HepG2 (cell line): Measurements from ENCODE around the gene EAF1. TPM values are rescaled to one million over a fixed set of nuclear protein-coding genes. Genes with fewer than 3 reads are reported as not detected.

ENCODE experiments used
- ATAC-seq: fragments of 200-7000 bp; cut with Tn5 transposase; 3 replicates; pipeline ENCODE4 v1.9.1; 2020; ENCODE audit warnings: mild to moderate bottlenecking, moderate library complexity
- BruUV-seq: library from RNA; stranded (reverse); fragments of 400-500 nt; replicated peaks from 2 replicates; lab custom pipeline; 2021; lab: Mats Ljungman, UMichigan
- CTCF ChIA-PET: fragments of 300-600 bp; formaldehyde crosslinking; extraction: SDS; loops from one replicate; lab custom pipeline; 2021; ENCODE audit warnings: low total read pairs, inconsistent platforms, low intra/inter-chr PET ratio; lab: Yijun Ruan, JAX
- POLR2A ChIA-PET: fragments of 350-600 bp; sonication (Branson Sonifier 250); formaldehyde crosslinking; loops from one replicate; lab custom pipeline; 2020; ENCODE audit warnings: antibody characterized with exemption, inconsistent platforms; lab: Yijun Ruan, JAX
- DNase-seq: peaks from one replicate; pipeline ENCODE4 v3.0.0-alpha.2; 2015; ENCODE audit warnings: low spot score
- FAIRE-seq: peaks from 3 replicates; lab custom pipeline; 2011; peaks lifted over from hg19 to GRCh38; lab: Jason Lieb, UNC
- H2AFZ ChIP-seq: one replicate; pipeline ENCODE4 v1.6.1; 2011; ENCODE audit warnings: low read length, inconsistent platforms
- H3K27ac ChIP-seq: fragments of 300-600 bp; 3 replicates; pipeline ENCODE4 v1.8.0; 2011; ENCODE audit warnings: mixed run types, mild to moderate bottlenecking, mixed read lengths, low read length, inconsistent platforms; ENCODE audit not compliant: insufficient read depth; ENCODE audit errors: extremely low read length
- H3K27me3 ChIP-seq, 2 experiments: fragments of 200-600 bp in 1 of 2; 2 replicates in 1 of 2; 3 replicates in 1 of 2; pipeline versions ENCODE4 v1.6.0 to v1.8.0; 2011; ENCODE audit warnings: low read length in 2 of 2, mild to moderate bottlenecking in 2 of 2, moderate library complexity in 2 of 2, inconsistent platforms in 1 of 2; ENCODE audit not compliant: insufficient read depth in 2 of 2, control insufficient read depth in 1 of 2
- H3K36me3 ChIP-seq, 2 experiments: fragments of 200-600 bp in 1 of 2; replicated peaks in 1 of 2; 2 replicates in 1 of 2; 3 replicates in 1 of 2; pipeline versions ENCODE4 v1.5.1 to v1.8.0; 2011; ENCODE audit warnings: low read length in 2 of 2, inconsistent platforms in 1 of 2; ENCODE audit not compliant: insufficient read depth in 2 of 2, control insufficient read depth in 1 of 2
- H3K4me1 ChIP-seq: 2 replicates; pipeline ENCODE4 v1.5.1; 2012; ENCODE audit warnings: low read length, inconsistent platforms; ENCODE audit not compliant: insufficient read depth
- H3K4me2 ChIP-seq: 2 replicates; pipeline ENCODE4 v1.6.0; 2011; ENCODE audit warnings: low read depth, low read length, inconsistent platforms
- H3K4me3 ChIP-seq, 3 experiments: fragments of 200-600 bp in 1 of 3; sonication (generic), shearing (Covaris generic) in 1 of 3; replicated peaks in 1 of 3; 2 replicates each; pipeline ENCODE4 v1.5.1; 2011 to 2016; ENCODE audit warnings: low read length in 3 of 3, inconsistent platforms in 2 of 3, low read depth in 2 of 3, mild to moderate bottlenecking in 2 of 3, control low read depth in 1 of 3, mixed read lengths in 1 of 3; ENCODE audit not compliant: insufficient read depth in 1 of 3
- H3K79me2 ChIP-seq: one replicate; pipeline ENCODE4 v1.6.1; 2011; ENCODE audit warnings: low read length, inconsistent platforms; ENCODE audit not compliant: insufficient read depth
- H3K9ac ChIP-seq: 2 replicates; pipeline ENCODE4 v1.6.0; 2011; ENCODE audit warnings: mild to moderate bottlenecking, low read depth, low read length, inconsistent platforms; ENCODE audit not compliant: insufficient read depth
- H3K9me3 ChIP-seq: 2 replicates; pipeline ENCODE4 v1.5.1; 2012; ENCODE audit warnings: mild to moderate bottlenecking, low read length
- H4K20me1 ChIP-seq: 2 replicates; pipeline ENCODE4 v1.6.0; 2011; ENCODE audit warnings: inconsistent platforms, mild to moderate bottlenecking, low read length, moderate library complexity; ENCODE audit not compliant: insufficient read depth
- ATF7-NPFF ChIP-seq: sonication (generic); formaldehyde crosslinking; IDR thresholded peaks from 2 replicates; pipeline ENCODE4 v1.8.1; 2023; ENCODE audit warnings: mild to moderate bottlenecking, low read depth, missing genetic modification reagents, moderate library complexity
- KDM6A ChIP-seq: IDR thresholded peaks from 2 replicates; pipeline ENCODE4 v1.6.1; 2016; ENCODE audit warnings: low read depth
- ZFAT ChIP-seq: sonication (generic); formaldehyde crosslinking; conservative IDR thresholded peaks from 2 replicates; pipeline ENCODE4 v1.8.1; 2023; ENCODE audit warnings: missing genetic modification reagents, inconsistent platforms
- ZNF235 ChIP-seq: sonication (generic); formaldehyde crosslinking; IDR thresholded peaks from 2 replicates; pipeline ENCODE4 v1.8.1; 2023; ENCODE audit warnings: mild to moderate bottlenecking, missing genetic modification reagents, borderline replicate concordance
- ZNF317 ChIP-seq: sonication (generic); formaldehyde crosslinking; IDR thresholded peaks from 2 replicates; pipeline ENCODE4 v1.5.0; 2020; ENCODE audit warnings: mild to moderate bottlenecking, missing genetic modification reagents
- ZNF615 ChIP-seq: sonication (generic); formaldehyde crosslinking; IDR thresholded peaks from 2 replicates; pipeline ENCODE4 v1.5.0; 2020; ENCODE audit warnings: mild to moderate bottlenecking, missing genetic modification reagents, borderline replicate concordance
- ZNF816 ChIP-seq: sonication (generic); formaldehyde crosslinking; IDR thresholded peaks from 2 replicates; pipeline ENCODE4 v1.8.0; 2022; ENCODE audit warnings: missing genetic modification reagents, mild to moderate bottlenecking, borderline replicate concordance
- WGBS: methylation state at CpG from one replicate; pipeline ENCODE4 v1.1.6; 2017; ENCODE audit warnings: low lambda C conversion rate; 5-methylcytosine and 5-hydroxymethylcytosine counted together
- in situ Hi-C: cut with HindIII; loops from 2 replicates; pipeline ENCODE4 v1.10.0; 2017; ENCODE audit warnings: low pct_unique_long_range_greater_than_20kb; ENCODE audit not compliant: extremely low pct_ligation_motif_present
- intact Hi-C: fragments of 100-400 bp; cut with micrococcal nuclease; formaldehyde crosslinking; loops from one replicate; pipeline ENCODE4 v1.10.0; 2022; ENCODE audit not compliant: unreplicated experiment
- polyA plus RNA-seq, 8 experiments: library from polyadenylated mRNA; depleted of rRNA in 3 of 8; stranded (reverse) in 7 of 8; unstranded in 1 of 8; fragments of >200 nt; fragmentation: Illumina TruSeq in 4 of 8; extraction: Trizol in 4 of 8; gene quantifications; 2 replicates each; pipeline versions ENCODE4 v1.2.1 to v1.2.3, GENCODE V29; 2011 to 2016; ENCODE audit warnings: low read depth in 4 of 8, missing spikeins in 1 of 8, mixed read lengths in 1 of 8; ENCODE audit not compliant: insufficient read depth in 1 of 8
- total RNA-seq, 5 experiments: library from RNA; depleted of rRNA; stranded (reverse); fragments of >200 nt; fragmentation: Illumina TruSeq; extraction: Trizol; gene quantifications; 2 replicates each; pipeline ENCODE4 v1.2.3, GENCODE V29; 2016; ENCODE audit warnings: low read depth in 1 of 5
- TF ChIP-seq, protein P1 (sequence below): sonication (generic); formaldehyde crosslinking; IDR thresholded peaks from 2 replicates; pipeline ENCODE4 v1.8.1; 2023; ENCODE audit warnings: mild to moderate bottlenecking, missing genetic modification reagents
- TF ChIP-seq, protein P2 (sequence below): sonication (generic); formaldehyde crosslinking; IDR thresholded peaks from 2 replicates; pipeline ENCODE4 v1.5.1; 2020; ENCODE audit warnings: mild to moderate bottlenecking, missing genetic modification reagents, borderline replicate concordance
- TF ChIP-seq, protein P3 (sequence below): IDR thresholded peaks from 2 replicates; pipeline ENCODE4 v1.4.0; 2020; ENCODE audit warnings: mild to moderate bottlenecking, missing genetic modification reagents

EAF1 gene
- total and polyA plus RNA-seq, 2 of the 13 experiments (the other 11 are each of a cell fraction or from before 2014, with no cell fraction given) = 8.1 to 30.0 TPM

GRCh38 chr3:15460891-15461531 is 33.6 kb downstream of the EAF1 start (continued):
- TF ChIP-seq, protein P1, sequence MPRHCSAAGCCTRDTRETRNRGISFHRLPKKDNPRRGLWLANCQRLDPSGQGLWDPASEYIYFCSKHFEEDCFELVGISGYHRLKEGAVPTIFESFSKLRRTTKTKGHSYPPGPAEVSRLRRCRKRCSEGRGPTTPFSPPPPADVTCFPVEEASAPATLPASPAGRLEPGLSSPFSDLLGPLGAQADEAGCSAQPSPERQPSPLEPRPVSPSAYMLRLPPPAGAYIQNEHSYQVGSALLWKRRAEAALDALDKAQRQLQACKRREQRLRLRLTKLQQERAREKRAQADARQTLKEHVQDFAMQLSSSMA (CRISPR knock-in tag) = no peak

GRCh38 chr3:15462451-15462850 is 35.1 kb downstream of the EAF1 start:
- H3K27me3 ChIP-seq = no peaks in the 10 kb centered on the region; a peak in 1 of 5 replicates
- no peak overlapping the region for H3K9ac ChIP-seq
- in situ Hi-C loops = no loop called here
- CTCF ChIA-PET = no interaction called here
- FAIRE-seq (no peak), DNase-seq (no peak), ATAC-seq (no peak)
- H3K9me3 ChIP-seq = no peaks in the 10 kb centered on the region
- H3K27ac ChIP-seq = no peak overlapping the region
- POLR2A ChIA-PET = no interaction called here
- no peaks in the 10 kb centered on the region for H4K20me1 ChIP-seq
- no peaks in the 10 kb centered on the region for H3K36me3 ChIP-seq
- H3K79me2 ChIP-seq = no peaks in the 10 kb centered on the region
- no peak overlapping the region for H2AFZ ChIP-seq
- peaks cover 7% of the 10 kb centered on the region for H3K4me1 ChIP-seq
- BruUV-seq = no TSS peak
- TF ChIP-seq ZFAT (CRISPR knock-in tag) (no peak), ZNF816 (CRISPR knock-in tag) (no peak), ZNF235 (CRISPR knock-in tag) (no peak), ZNF317 (CRISPR knock-in tag) (no peak), ATF7-NPFF (CRISPR knock-in tag) (no peak), ZNF615 (CRISPR knock-in tag) (no peak), KDM6A (CRISPR knock-in tag) (no peak)
- TF ChIP-seq, protein P2, sequence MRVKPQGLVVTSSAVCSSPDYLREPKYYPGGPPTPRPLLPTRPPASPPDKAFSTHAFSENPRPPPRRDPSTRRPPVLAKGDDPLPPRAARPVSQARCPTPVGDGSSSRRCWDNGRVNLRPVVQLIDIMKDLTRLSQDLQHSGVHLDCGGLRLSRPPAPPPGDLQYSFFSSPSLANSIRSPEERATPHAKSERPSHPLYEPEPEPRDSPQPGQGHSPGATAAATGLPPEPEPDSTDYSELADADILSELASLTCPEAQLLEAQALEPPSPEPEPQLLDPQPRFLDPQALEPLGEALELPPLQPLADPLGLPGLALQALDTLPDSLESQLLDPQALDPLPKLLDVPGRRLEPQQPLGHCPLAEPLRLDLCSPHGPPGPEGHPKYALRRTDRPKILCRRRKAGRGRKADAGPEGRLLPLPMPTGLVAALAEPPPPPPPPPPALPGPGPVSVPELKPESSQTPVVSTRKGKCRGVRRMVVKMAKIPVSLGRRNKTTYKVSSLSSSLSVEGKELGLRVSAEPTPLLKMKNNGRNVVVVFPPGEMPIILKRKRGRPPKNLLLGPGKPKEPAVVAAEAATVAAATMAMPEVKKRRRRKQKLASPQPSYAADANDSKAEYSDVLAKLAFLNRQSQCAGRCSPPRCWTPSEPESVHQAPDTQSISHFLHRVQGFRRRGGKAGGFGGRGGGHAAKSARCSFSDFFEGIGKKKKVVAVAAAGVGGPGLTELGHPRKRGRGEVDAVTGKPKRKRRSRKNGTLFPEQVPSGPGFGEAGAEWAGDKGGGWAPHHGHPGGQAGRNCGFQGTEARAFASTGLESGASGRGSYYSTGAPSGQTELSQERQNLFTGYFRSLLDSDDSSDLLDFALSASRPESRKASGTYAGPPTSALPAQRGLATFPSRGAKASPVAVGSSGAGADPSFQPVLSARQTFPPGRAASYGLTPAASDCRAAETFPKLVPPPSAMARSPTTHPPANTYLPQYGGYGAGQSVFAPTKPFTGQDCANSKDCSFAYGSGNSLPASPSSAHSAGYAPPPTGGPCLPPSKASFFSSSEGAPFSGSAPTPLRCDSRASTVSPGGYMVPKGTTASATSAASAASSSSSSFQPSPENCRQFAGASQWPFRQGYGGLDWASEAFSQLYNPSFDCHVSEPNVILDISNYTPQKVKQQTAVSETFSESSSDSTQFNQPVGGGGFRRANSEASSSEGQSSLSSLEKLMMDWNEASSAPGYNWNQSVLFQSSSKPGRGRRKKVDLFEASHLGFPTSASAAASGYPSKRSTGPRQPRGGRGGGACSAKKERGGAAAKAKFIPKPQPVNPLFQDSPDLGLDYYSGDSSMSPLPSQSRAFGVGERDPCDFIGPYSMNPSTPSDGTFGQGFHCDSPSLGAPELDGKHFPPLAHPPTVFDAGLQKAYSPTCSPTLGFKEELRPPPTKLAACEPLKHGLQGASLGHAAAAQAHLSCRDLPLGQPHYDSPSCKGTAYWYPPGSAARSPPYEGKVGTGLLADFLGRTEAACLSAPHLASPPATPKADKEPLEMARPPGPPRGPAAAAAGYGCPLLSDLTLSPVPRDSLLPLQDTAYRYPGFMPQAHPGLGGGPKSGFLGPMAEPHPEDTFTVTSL (CRISPR knock-in tag) = no peak
- TF ChIP-seq, protein P3, sequence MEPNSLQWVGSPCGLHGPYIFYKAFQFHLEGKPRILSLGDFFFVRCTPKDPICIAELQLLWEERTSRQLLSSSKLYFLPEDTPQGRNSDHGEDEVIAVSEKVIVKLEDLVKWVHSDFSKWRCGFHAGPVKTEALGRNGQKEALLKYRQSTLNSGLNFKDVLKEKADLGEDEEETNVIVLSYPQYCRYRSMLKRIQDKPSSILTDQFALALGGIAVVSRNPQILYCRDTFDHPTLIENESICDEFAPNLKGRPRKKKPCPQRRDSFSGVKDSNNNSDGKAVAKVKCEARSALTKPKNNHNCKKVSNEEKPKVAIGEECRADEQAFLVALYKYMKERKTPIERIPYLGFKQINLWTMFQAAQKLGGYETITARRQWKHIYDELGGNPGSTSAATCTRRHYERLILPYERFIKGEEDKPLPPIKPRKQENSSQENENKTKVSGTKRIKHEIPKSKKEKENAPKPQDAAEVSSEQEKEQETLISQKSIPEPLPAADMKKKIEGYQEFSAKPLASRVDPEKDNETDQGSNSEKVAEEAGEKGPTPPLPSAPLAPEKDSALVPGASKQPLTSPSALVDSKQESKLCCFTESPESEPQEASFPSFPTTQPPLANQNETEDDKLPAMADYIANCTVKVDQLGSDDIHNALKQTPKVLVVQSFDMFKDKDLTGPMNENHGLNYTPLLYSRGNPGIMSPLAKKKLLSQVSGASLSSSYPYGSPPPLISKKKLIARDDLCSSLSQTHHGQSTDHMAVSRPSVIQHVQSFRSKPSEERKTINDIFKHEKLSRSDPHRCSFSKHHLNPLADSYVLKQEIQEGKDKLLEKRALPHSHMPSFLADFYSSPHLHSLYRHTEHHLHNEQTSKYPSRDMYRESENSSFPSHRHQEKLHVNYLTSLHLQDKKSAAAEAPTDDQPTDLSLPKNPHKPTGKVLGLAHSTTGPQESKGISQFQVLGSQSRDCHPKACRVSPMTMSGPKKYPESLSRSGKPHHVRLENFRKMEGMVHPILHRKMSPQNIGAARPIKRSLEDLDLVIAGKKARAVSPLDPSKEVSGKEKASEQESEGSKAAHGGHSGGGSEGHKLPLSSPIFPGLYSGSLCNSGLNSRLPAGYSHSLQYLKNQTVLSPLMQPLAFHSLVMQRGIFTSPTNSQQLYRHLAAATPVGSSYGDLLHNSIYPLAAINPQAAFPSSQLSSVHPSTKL (CRISPR knock-in tag) = no peak
- intact Hi-C loops = no loop called here
- WGBS = 64% methylated on average over 5 of the region's 5 CpGs
- no peak overlapping the region for H3K4me3 ChIP-seq
- H3K4me2 ChIP-seq = no peak overlapping the region
